ENCODE data around the gene FBXL7.

DNA sequence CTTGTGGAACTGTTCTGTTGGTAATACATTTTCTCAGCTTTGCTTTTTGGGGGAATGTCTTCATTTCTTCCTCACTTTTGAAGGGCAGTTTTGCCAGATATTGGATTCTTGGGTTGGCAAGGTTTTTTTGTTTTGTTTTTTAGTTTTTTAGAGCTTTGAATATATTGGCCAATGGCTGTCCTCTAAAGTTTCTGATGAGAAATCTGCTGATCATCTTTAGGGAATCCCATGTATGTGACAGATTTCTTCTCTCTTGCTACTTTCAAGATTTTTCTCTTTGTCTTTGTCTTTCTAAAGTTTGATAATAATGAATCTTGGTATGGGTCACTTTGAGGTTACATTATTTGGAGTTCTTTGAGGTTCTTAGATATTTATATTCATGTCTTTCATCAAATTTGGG lies 227.4 kb downstream of the FBXL7 start:
- TF ChIP-seq EZH2 (IDR thresholded peaks at IDR 0.05; ENCODE audit: insufficient read depth, poor library complexity, severe bottlenecking), result no peak
- TF ChIP-seq EZH2phosphoT487 (IDR thresholded peaks at IDR 0.05; ENCODE audit: insufficient read depth, low read depth), result no peak

Data from GM23248 (cell line).